Activated CD4-positive, alpha-beta memory T cell treated with anti-CD3 and anti-CD28 coated beads for 36 hours (primary cell): Measurements from ENCODE around the gene HPSE2. TPM values are rescaled to one million over a fixed set of nuclear protein-coding genes. Genes with fewer than 3 reads are reported as not detected.
"Not testable (repeated sequence)": the region's sequence is repeated elsewhere in the genome, so short reads cannot be mapped to it uniquely, and the experiment has no call there.

ENCODE experiments used
- CTCF ChIA-PET: fragments of 350-600 bp; sonication (Branson Sonifier 250); formaldehyde crosslinking; loops from one replicate; lab custom pipeline; 2021; ENCODE audit warnings: antibody characterized with exemption, inconsistent platforms; lab: Charles Lee
- POLR2A ChIA-PET: fragments of 350-600 bp; sonication (Branson Sonifier 250); formaldehyde crosslinking; loops from one replicate; lab custom pipeline; 2021; ENCODE audit warnings: antibody characterized with exemption; lab: Charles Lee
- DNase-seq: peaks from one replicate; pipeline ENCODE4 v3.0.0-alpha.2; 2020
- H3K27ac Mint-ChIP-seq: one replicate; pipeline ENCODE4 v1.8.0; 2021; ENCODE audit warnings: mixed read lengths
- H3K27me3 Mint-ChIP-seq: one replicate; pipeline ENCODE4 v1.8.0; 2021; ENCODE audit warnings: mixed read lengths
- H3K36me3 Mint-ChIP-seq: one replicate; pipeline ENCODE4 v1.8.0; 2021; ENCODE audit warnings: mixed read lengths
- H3K4me1 Mint-ChIP-seq: one replicate; pipeline ENCODE4 v1.8.0; 2021; ENCODE audit warnings: low read depth, mixed read lengths
- H3K4me3 Mint-ChIP-seq: one replicate; pipeline ENCODE4 v1.8.0; 2021; ENCODE audit warnings: mild to moderate bottlenecking, mixed read lengths
- H3K9me3 Mint-ChIP-seq: one replicate; pipeline ENCODE4 v1.8.0; 2021; ENCODE audit warnings: mixed read lengths
- intact Hi-C: fragments of 100-400 bp; cut with micrococcal nuclease; formaldehyde crosslinking; loops from one replicate; pipeline ENCODE4 v1.15.1; 2023
- total RNA-seq, 2 experiments: library from RNA; stranded (reverse); gene quantifications; one replicate each; pipeline ENCODE4 v1.2.3, GENCODE V29; 2021

The HPSE2 gene
- not detected for total RNA-seq

GRCh38 chr10:99235658-99236626 is at the start of gene HPSE2:
HPSE2 (minus strand) TSS chr10:99235852.
- DNase-seq, result no peak
- POLR2A ChIA-PET, result no interaction called here
- H3K27ac Mint-ChIP-seq, result no peak within 1 kb of the TSS
- no peaks in the 10 kb centered on the region for H3K36me3 Mint-ChIP-seq
- H3K27me3 Mint-ChIP-seq, result peaks cover 67% of the 10 kb centered on the region
- intact Hi-C loops, result no loop called here
- no peaks in the 10 kb centered on the region for H3K9me3 Mint-ChIP-seq
- CTCF ChIA-PET, result no interaction called here
- H3K4me1 Mint-ChIP-seq, result peaks cover 31% of the 10 kb centered on the region
- no peak within 1 kb of the TSS for H3K4me3 Mint-ChIP-seq

GRCh38 chr10:99280472-99280871 is 44.8 kb upstream of the HPSE2 start:
- Mint-ChIP-seq H3K9me3 (peaks cover 14% of the 10 kb centered on the region), H3K27ac (no peak overlapping the region), H3K36me3 (no peaks in the 10 kb centered on the region), H3K4me1 (no peaks in the 10 kb centered on the region), H3K27me3 (peaks cover 13% of the 10 kb centered on the region), H3K4me3 (no peak overlapping the region)
- CTCF ChIA-PET, result no interaction called here
- intact Hi-C loops, result no loop called here
- no peak for DNase-seq
- POLR2A ChIA-PET, result interaction anchor here (0.5 kb wide), 1 partner anchor 34 kb away, joined by 3 read pairs; no protein-coding TSS in a partner anchor

- intact Hi-C loops, result no loop called here
- Mint-ChIP-seq H3K4me3 (no peak overlapping the region), H3K27ac (no peak overlapping the region), H3K27me3 (peaks cover 15% of the 10 kb centered on the region), H3K36me3 (no peaks in the 10 kb centered on the region), H3K4me1 (no peaks in the 10 kb centered on the region), H3K9me3 (peaks cover 14% of the 10 kb centered on the region)
- no peak for DNase-seq
- ChIA-PET CTCF (interaction anchor here (1.0 to 1.1 kb wide), 2 partner anchors 13 to 812 kb away, joined by 3 read pairs; no protein-coding TSS in a partner anchor), POLR2A (no interaction called here)
Observed at GRCh38 chr10:99279626-99280111, 44.0 kb upstream of the HPSE2 start.

GRCh38 chr10:99276848-99277486 is 41.3 kb upstream of the HPSE2 start:
- H3K4me3 Mint-ChIP-seq, result no peak overlapping the region
- ChIA-PET POLR2A (no interaction called here), CTCF (interaction anchor here (1.5 kb wide), 1 partner anchor 810 kb away, joined by 7 read pairs; no protein-coding TSS in a partner anchor)
- H3K36me3 Mint-ChIP-seq, result no peaks in the 10 kb centered on the region
- H3K27ac Mint-ChIP-seq, result no peak overlapping the region
- no peaks in the 10 kb centered on the region for H3K4me1 Mint-ChIP-seq
- peaks cover 15% of the 10 kb centered on the region for H3K27me3 Mint-ChIP-seq
- intact Hi-C loops, result no loop called here
- H3K9me3 Mint-ChIP-seq, result no peaks in the 10 kb centered on the region
- no peak for DNase-seq

- CTCF ChIA-PET, result no interaction called here
Observed at GRCh38 chr10:99266383-99266782, 30.7 kb upstream of the HPSE2 start.

GRCh38 chr10:99248824-99249223 is 13.2 kb upstream of the HPSE2 start:
- Mint-ChIP-seq H3K9me3 (peaks cover 9% of the 10 kb centered on the region), H3K4me3 (no peak overlapping the region), H3K36me3 (peaks cover 2% of the 10 kb centered on the region), H3K27me3 (peaks cover 16% of the 10 kb centered on the region), H3K4me1 (no peaks in the 10 kb centered on the region), H3K27ac (no peak overlapping the region)
- intact Hi-C loops, result loop anchor here (5.0 kb wide), 1 partner anchor 457 kb away; no protein-coding TSS in a partner anchor
- ChIA-PET CTCF (interaction anchor here (1.2 kb wide), 1 partner anchor 782 kb away, joined by 6 read pairs; no protein-coding TSS in a partner anchor), POLR2A (no interaction called here)
- no peak for DNase-seq

More at GRCh38 chr10:99266383-99266782, 30.7 kb upstream of the HPSE2 start:
- no peak overlapping the region for H3K27ac Mint-ChIP-seq
- H3K4me1 Mint-ChIP-seq, result no peaks in the 10 kb centered on the region
- DNase-seq, result no peak
- no peaks in the 10 kb centered on the region for H3K9me3 Mint-ChIP-seq
- peaks cover 12% of the 10 kb centered on the region for H3K27me3 Mint-ChIP-seq
- POLR2A ChIA-PET, result no interaction called here
- H3K4me3 Mint-ChIP-seq, result no peak overlapping the region
- H3K36me3 Mint-ChIP-seq, result peaks cover 2% of the 10 kb centered on the region
- intact Hi-C loops, result no loop called here

GRCh38 chr10:99247893-99248292 is 12.2 kb upstream of the HPSE2 start:
- H3K36me3 Mint-ChIP-seq, H3K4me3 Mint-ChIP-seq, POLR2A ChIA-PET, H3K9me3 Mint-ChIP-seq, H3K27ac Mint-ChIP-seq, H3K4me1 Mint-ChIP-seq, DNase-seq: not testable (repeated sequence)
- CTCF ChIA-PET, result interaction anchor here (1.6 kb wide), 1 partner anchor 780 kb away, joined by 52 read pairs; no protein-coding TSS in a partner anchor
- intact Hi-C loops, result loop anchor here (2.0 to 5.0 kb wide), 2 partner anchors 456 to 499 kb away; no protein-coding TSS in a partner anchor
- H3K27me3 Mint-ChIP-seq, result peaks cover 16% of the 10 kb centered on the region

- intact Hi-C loops, result no loop called here
- CTCF ChIA-PET, result no interaction called here
Observed at GRCh38 chr10:99236627-99237309, 1.1 kb upstream of the HPSE2 start.

GRCh38 chr10:99234791-99235657 is 628 bp downstream of the HPSE2 start:
- Mint-ChIP-seq H3K4me3 (no peak overlapping the region), H3K4me1 (peaks cover 31% of the 10 kb centered on the region), H3K27ac (no peak overlapping the region), H3K27me3 (peaks cover 64% of the 10 kb centered on the region), H3K9me3 (no peaks in the 10 kb centered on the region), H3K36me3 (no peaks in the 10 kb centered on the region)
- ChIA-PET CTCF (no interaction called here), POLR2A (interaction anchor here (0.5 kb wide), 1 partner anchor 401 kb away, joined by 5 read pairs; no protein-coding TSS in a partner anchor)
- DNase-seq, result no peak
- intact Hi-C loops, result loop anchor here (5.0 kb wide), 1 partner anchor 297 kb away; the partner anchor contains the start of gene NKX2-3

More at GRCh38 chr10:99236627-99237309, 1.1 kb upstream of the HPSE2 start:
- no peaks in the 10 kb centered on the region for H3K9me3 Mint-ChIP-seq
- no peaks in the 10 kb centered on the region for H3K36me3 Mint-ChIP-seq
- H3K27ac Mint-ChIP-seq, result no peak overlapping the region
- DNase-seq, result no peak
- H3K4me1 Mint-ChIP-seq, result peaks cover 31% of the 10 kb centered on the region
- POLR2A ChIA-PET, result no interaction called here
- H3K27me3 Mint-ChIP-seq, result peaks cover 58% of the 10 kb centered on the region
- no peak overlapping the region for H3K4me3 Mint-ChIP-seq

- Mint-ChIP-seq H3K36me3 (no peaks in the 10 kb centered on the region), H3K9me3 (no peaks in the 10 kb centered on the region), H3K27me3 (peaks cover 67% of the 10 kb centered on the region), H3K4me3 (peak overlapping the region; percentile 56), H3K4me1 (peaks cover 31% of the 10 kb centered on the region), H3K27ac (no peak overlapping the region)
- POLR2A ChIA-PET, result no interaction called here
- DNase-seq, result peak; percentile 58
- intact Hi-C loops, result loop anchor here (5.0 kb wide), 1 partner anchor 298 kb away; the partner anchor contains the start of gene NKX2-3
- CTCF ChIA-PET, result interaction anchor here (0.7 kb wide), 1 partner anchor 13 kb away, joined by 3 read pairs; no protein-coding TSS in a partner anchor
Observed at GRCh38 chr10:99234041-99234790, 1.4 kb downstream of the HPSE2 start.
